OCI-M1 (cell line): ENCODE results near the gene TMPRSS4.
"Not testable (repeated sequence)": the region's sequence is repeated elsewhere in the genome, so short reads cannot be mapped to it uniquely, and the experiment has no call there.

Source experiments
- DNase-seq: peaks from one replicate; lab custom pipeline; 2025; lab: John Stamatoyannopoulos, UW

Gene TMPRSS4

DNA sequence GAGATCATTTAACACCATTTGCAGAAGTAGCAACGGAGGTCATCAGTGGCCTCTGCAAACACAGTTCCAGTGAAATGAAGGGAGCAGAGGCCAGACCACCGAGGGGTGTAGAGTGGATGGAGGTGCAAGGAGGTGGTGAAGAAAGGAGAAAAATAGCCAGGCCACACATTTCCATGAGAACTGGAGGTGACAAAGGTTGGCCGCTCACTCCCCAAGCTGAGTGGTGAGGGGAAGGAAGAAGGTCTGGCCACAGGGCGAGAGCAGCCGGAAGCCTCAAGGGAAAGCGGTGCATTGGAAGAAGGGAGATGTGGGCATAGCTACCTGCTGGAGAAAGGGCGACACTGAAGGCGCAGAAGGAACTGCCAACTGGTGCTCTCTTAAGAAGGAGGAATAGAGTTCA is 20.1 kb upstream of the TMPRSS4 start:
- DNase-seq: no peak

- no peak for DNase-seq
Measured at GRCh38 chr11:118057251-118058145, 19.4 kb upstream of the TMPRSS4 start.

DNA sequence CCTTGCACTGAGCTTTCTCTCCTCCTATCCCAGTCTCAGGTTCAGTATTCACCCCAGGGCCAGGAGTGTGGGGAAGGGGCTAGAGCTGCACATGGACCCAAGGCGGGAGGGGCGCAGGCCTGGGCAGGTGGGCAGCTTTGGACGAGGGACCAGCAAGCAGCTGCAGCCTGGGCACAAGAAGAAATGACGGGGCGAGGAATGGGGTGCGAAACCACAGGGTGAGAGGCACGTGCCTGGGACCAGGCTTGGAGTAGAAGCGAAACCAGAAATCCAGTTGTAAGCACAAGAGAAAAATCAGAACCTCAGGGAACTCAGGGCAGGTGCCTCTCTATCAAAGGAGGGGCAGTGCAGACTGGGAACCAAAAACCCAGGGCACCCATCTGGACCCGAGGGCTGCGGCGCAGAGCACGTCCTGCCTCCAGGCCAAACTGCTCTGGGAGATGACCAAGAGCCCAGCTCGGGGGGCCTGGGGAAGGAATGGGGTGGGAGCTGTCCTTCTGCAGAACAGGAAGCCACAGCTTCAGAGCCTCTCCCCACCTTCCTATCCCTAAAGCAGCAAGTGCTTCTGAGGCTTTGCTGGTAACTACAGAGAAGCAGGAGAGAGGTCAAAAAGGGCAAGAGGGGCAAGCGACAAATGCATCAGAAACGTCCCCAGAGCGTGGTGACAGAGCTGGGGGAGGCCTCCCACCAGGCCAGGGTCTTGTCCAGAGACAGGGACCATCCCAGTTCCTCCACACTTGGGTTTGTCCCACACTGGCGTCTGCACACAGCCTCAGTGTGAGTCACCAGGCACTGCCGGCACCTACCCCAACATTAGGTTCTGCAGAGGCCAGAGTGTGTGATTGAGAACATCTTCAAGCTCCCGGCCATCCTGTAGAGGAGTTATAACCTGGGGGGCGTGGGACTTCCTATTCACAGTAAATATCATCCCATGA is 18.3 kb upstream of the TMPRSS4 start:
- no peak for DNase-seq

- DNase-seq: no peak
Measured at GRCh38 chr11:118059246-118059940, 17.5 kb upstream of the TMPRSS4 start.

- DNase-seq: no peak
Measured at GRCh38 chr11:118060081-118060661, 16.7 kb upstream of the TMPRSS4 start.

DNA sequence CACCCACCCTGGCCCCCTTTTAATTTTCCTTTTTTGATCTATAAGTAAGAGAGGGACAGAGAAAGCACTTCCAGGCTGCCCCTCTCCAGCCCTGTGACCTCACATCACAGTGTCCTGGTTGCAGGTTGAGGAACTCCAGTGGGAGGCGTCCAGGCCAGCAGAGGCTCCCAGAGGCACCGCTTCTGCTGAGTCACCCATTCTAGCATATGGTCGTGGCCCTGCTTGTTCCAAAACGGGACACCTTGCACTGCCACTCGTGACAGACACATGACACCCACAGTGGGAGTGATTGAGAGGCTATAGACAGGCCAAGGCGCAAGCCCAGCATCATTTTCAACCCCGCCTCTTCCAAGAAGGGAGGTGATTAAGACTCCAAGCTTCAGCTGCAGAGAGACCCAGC is 16.0 kb upstream of the TMPRSS4 start:
- peak; percentile 34 for DNase-seq

- DNase-seq: no peak
Measured at GRCh38 chr11:118061586-118062125, 15.2 kb upstream of the TMPRSS4 start.

DNA sequence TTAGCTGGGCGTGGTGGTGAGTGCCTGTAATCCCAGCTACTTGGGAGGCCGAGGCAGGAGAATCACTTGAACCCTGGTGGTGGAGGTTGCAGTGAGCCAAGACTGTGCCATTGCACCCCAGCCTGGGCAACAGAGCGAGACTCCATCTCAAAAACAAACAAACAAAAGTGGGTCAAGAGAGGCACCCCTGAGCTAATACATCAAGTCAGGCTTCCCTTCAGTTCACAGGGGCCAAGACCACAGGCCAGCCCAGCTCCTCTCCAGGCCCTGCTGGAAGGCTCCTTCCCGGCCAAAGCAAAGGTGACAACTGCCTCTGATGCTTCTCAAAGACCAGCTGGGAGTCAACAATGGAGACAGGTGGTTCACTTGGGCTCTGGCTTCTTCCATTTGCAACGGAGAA is 14.7 kb upstream of the TMPRSS4 start:
- DNase-seq: not testable (repeated sequence)

DNA sequence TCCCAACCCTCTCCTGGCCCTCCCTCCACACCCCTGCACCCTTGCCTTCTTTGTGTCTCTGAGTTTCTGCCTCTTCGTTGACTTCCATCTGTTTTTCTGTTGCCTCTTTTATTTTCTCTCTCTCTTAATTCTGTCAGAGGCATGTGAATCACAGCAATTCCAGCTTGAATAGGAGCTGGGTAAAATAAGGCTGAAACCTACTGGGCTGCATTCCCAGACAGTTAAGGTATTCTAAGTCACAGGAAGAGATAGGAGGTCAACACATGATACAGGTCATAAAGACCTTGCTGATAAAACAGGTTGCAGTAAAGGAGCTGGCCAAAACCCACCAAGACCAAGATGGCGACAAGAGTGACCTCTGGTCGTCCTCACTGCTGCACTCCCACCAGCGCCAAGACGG is 14.2 kb upstream of the TMPRSS4 start:
- DNase-seq: not testable (repeated sequence)

GRCh38 chr11:118064956-118065355 is 11.9 kb upstream of the TMPRSS4 start:
- no peak for DNase-seq

DNA sequence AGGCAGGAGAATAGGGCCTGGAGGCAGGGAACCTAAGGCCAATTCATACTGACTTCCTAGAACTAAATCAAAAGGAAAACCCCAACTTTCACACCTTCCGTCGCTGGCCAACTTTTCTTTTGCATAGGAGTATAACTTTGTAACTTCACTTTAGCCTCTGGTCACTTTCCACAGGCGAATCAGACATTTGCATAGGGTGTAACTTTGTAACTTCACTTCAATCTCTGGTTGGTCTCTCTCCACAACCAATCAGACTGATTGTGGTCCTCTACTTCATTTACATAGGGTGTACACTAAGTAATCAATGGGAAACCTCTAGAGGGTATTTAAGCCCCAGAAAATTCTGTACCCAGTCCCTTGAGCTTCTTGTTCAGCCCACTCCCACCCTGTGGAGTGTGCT is 11.5 kb upstream of the TMPRSS4 start:
- no peak for DNase-seq

DNA sequence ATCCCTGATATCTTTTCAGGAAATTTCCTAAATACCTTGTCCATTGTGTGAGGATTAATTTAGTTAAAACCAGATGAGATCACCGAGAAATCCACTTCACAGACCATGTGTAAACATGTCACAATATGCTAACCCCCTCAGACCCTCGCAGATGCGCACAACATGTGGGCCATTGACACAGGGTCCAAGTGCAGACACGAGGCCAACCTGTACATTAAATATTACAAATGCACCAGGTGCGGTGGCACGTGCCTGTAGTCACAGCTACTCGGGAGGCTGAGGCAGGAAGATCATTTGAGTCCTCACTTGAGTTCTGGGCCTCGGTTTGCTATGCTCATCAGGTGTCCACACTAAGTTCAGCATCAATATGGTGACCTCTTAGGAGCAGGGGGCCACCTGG is 9.9 kb upstream of the TMPRSS4 start:
- DNase-seq: no peak

- no peak for DNase-seq
Measured at GRCh38 chr11:118068206-118068944, 8.5 kb upstream of the TMPRSS4 start.

DNA sequence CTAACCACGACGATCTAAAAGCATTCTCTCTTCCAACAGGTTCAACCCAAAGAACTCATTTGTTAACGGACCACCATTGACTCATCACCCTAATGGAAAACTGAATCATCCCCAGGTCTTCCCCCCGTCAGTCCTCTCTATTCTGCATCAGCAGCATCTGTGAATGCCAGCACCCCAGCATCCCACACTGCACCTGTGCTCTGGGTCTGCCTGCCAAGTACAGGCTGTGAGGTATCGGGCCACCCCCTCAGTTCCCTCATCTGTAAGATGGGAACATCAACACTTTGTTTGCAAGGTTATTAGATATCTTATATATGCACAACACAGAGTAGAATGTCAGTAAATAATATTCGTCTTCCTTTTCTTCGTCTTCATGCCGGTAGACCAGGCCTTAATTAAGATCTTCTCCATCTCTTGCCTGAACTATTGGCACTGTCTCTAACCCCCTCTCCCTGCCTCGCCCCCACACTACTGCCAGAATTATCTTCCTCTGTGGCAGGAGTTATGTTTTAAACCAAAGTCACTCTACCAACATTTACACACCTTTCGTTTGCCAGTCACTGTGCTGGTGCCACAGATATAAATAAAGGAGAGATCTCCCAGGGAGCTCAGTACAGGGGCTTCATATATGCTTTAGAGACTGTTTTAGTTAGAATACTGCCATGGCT is 7.8 kb upstream of the TMPRSS4 start:
- DNase-seq: no peak

DNA sequence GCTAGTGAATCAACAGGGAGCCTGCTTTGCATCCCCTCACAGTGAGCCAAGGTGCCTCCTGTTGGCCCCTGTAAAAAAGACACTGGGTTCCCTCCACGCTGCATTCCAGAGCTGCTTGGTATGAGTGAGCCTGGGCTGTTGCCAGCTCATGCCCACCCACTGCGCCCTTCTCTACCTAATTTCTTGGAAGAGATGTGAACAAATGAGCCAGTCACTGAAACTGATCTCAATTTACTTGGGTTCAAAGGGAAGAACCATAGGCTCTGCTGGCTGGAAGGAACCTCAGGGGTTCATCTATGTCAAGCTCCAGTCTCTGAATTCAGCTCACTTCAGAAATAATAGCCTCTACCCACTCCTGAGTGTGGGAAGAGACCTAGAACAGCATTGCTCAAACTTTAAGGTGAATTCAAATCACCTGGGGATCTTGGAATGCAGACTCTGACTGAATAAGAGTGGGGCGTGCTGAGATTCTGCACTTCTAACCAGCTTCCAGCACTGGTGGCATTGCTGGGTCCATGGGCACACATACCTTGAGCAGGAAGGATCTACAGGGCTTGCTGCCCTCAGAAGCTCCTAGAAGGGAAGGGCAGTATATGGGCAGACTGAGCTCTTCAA is 5.4 kb upstream of the TMPRSS4 start:
- DNase-seq: no peak

DNA sequence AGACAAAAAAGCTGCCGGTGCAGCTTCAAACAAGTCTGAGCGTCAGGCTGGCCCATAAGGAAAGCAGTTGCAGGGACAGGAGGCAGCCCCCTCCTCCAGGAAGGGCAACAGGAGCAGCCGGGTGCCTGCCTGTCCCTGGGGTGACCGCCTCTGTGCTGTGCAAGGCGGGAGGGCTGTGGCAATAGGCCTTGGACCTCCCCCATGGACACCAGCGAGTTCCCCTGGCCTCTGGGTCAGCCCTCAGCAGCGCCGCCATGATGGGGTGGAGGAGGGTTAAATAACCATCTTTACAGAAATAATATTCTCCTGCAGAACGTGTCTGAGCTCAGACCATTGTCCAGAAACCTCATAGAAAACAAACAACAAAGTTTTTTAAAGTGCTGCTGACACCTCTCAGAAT is 3.3 kb upstream of the TMPRSS4 start:
- DNase-seq: no peak

DNA sequence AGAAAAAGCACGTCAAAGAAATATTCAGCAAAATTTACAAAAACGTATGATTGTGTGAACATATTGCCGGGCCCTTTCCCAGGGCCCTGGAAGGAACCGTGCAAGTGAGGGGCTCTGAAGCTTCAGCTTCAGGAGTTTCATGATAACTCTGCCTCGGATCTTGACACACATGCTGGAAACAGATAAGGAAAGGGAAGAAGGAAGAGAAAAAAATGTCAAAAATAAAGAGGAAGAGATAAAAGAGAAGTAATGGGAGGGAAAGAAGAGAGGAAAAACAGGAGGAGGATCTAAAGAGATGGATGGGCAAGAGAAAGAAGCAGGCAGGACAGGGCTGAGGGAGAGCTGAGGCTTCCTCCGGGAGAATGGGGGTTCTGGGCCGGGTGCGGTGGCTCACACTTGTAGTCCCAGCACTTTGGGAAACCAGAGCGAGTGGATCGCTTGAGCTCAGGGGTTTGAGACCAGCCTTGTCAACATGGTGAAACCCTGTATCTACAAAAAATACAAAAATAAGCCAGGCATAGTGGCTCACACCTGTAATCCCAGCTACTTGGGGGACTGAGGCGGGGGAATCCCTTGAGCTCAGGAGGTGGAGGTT is 2.7 kb upstream of the TMPRSS4 start:
- DNase-seq: peak; percentile 69

- DNase-seq: no peak
Measured at GRCh38 chr11:118074785-118075184, 2.1 kb upstream of the TMPRSS4 start.

DNA sequence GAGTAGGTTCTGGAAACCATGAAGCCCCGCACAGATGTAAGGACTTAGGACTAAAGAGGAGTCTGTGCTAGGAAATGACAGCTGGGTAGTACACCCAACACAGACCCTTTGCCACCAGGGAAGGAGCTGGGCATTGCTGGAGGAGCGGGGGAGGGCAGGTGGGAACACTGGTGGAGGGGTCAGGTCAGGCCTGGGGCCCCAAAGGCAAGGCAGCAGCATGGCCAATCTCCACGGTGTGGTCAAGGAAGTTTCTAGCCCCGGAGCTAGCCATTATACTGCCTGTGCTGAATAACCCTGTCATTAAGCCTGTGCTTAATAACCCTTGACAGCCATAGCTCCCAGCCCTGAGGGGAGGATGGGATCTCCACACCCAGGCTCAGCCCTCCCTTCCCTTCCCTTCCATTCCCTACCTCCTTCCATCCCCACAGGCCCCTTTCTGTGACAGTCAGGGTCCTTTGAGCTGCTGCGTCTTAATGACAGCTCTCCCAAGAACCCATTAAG is 2.1 kb downstream of the TMPRSS4 start:
- no peak for DNase-seq
